ENCODE data around the gene SRSF1. TPM values are rescaled to one million over a fixed set of nuclear protein-coding genes. Genes with fewer than 3 reads are reported as not detected.

Gene SRSF1
- polyA plus RNA-seq, 3 donors, result 51.2 to 72.1 (median 61.6) TPM

DNA sequence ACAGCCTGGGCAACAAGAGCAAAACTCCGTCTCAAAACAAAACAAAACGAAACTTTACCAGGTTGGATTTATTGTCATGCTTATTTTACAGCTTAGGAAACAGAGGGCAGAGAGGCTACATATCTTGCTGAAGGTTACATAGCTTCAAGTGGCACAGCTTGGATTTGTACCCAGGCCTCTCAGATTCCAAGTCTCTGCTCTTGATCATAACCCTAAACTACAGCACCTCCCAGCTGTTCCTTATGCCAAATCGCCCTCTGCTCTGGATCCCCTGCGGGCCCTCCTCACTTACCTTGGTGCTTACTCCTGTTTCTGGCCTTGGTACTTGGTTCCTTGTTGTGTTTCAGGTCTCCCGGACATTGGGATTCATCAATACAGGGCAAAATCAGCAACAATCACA is 40.2 kb downstream of the SRSF1 start:
- Histone ChIP-seq H3K27me3 (ENCODE audit: control insufficient read depth in 2 of 2, insufficient read depth in 2 of 2, low read length in 2 of 2) (no peaks in the 10 kb centered on the region), H2AFZ (ENCODE audit: insufficient read depth, low read depth, low read length, poor library complexity, severe bottlenecking) (no peak overlapping the region), H3K9ac (ENCODE audit: insufficient read depth, low read length, poor library complexity, severe bottlenecking) (no peak overlapping the region), H3K4me1 (ENCODE audit: control insufficient read depth in 1 of 2, insufficient read depth in 2 of 2, low read length in 2 of 2) (no peaks in the 10 kb centered on the region), H3K36me3 (replicated peaks in 1 of 2; ENCODE audit: control insufficient read depth in 1 of 2, insufficient read depth in 2 of 2, low read length in 2 of 2) (peaks cover under 1 to 6% of the 10 kb centered on the region in 2 donors), H3K27ac (ENCODE audit: low read depth in 1 of 2, low read length in 2 of 2) (no peak overlapping the region), H3K9me3 (replicated peaks in 1 of 2; ENCODE audit: control insufficient read depth in 1 of 2, insufficient read depth in 1 of 2, low read length in 2 of 2) (no peaks in the 10 kb centered on the region), H4K20me1 (ENCODE audit: insufficient read depth, low read length) (peaks cover 8% of the 10 kb centered on the region), H3K4me2 (replicated peaks; ENCODE audit: extremely low read depth, low read length, poor library complexity, severe bottlenecking) (no peak overlapping the region), H3K79me2 (ENCODE audit: insufficient read depth, low read length) (no peaks in the 10 kb centered on the region), H3K4me3 (replicated peaks in 1 of 3; ENCODE audit: low read depth in 2 of 3, low read length in 3 of 3) (no peak overlapping the region)
- intact Hi-C loops (cut with micrococcal nuclease), result no loop called here
- no peak for TF ChIP-seq CTCF (IDR thresholded peaks at IDR 0.05)
- Mint-ChIP-seq H3K4me3 (no peak overlapping the region), H3K4me1 (no peaks in the 10 kb centered on the region), H3K27me3 (ENCODE audit: low read depth in 3 of 3) (peaks cover 3 to 6% (median 6%) of the 10 kb centered on the region in 3 donors), H3K27ac (peak overlapping the region in 1 of 7 donors; percentile 9), H3K36me3 (no peaks in the 10 kb centered on the region), H3K9me3 (peaks cover 0 to 1% (median 0%) of the 10 kb centered on the region in 7 donors)
- DNase-seq, result no peak
- 90% methylated on average over 2 of the region's 5 CpGs for WGBS (ENCODE audit: insufficient coverage)

- H3K79me2 ChIP-seq (ENCODE audit: insufficient read depth, low read length), result no peaks in the 10 kb centered on the region
- H3K4me3 Mint-ChIP-seq, result no peak overlapping the region
- H3K36me3 Mint-ChIP-seq, result no peaks in the 10 kb centered on the region
- H3K27ac ChIP-seq (ENCODE audit: low read depth in 1 of 2, low read length in 2 of 2), result no peak overlapping the region
- no peak for DNase-seq
- H2AFZ ChIP-seq (ENCODE audit: insufficient read depth, low read depth, low read length, poor library complexity, severe bottlenecking), result no peak overlapping the region
- no peak overlapping the region for H3K27ac Mint-ChIP-seq
- H3K36me3 ChIP-seq (replicated peaks in 1 of 2; ENCODE audit: control insufficient read depth in 1 of 2, insufficient read depth in 2 of 2, low read length in 2 of 2), result peaks cover 0 to under 1% of the 10 kb centered on the region in 2 donors
- no peak overlapping the region for H3K9ac ChIP-seq (ENCODE audit: insufficient read depth, low read length, poor library complexity, severe bottlenecking)
- peaks cover 0 to 1% (median 0%) of the 10 kb centered on the region in 7 donors for H3K9me3 Mint-ChIP-seq
- no peaks in the 10 kb centered on the region for H3K27me3 ChIP-seq (ENCODE audit: control insufficient read depth in 2 of 2, insufficient read depth in 2 of 2, low read length in 2 of 2)
- H3K4me1 ChIP-seq (ENCODE audit: control insufficient read depth in 1 of 2, insufficient read depth in 2 of 2, low read length in 2 of 2), result no peaks in the 10 kb centered on the region
- intact Hi-C loops (cut with micrococcal nuclease), result no loop called here
- peaks cover 2% of the 10 kb centered on the region for H4K20me1 ChIP-seq (ENCODE audit: insufficient read depth, low read length)
- no peak overlapping the region for H3K4me3 ChIP-seq (replicated peaks in 1 of 3; ENCODE audit: low read depth in 2 of 3, low read length in 3 of 3)
- H3K9me3 ChIP-seq (replicated peaks in 1 of 2; ENCODE audit: control insufficient read depth in 1 of 2, insufficient read depth in 1 of 2, low read length in 2 of 2), result no peaks in the 10 kb centered on the region
- peaks cover 3 to 6% (median 6%) of the 10 kb centered on the region in 3 donors for H3K27me3 Mint-ChIP-seq (ENCODE audit: low read depth in 3 of 3)
- no peak overlapping the region for H3K4me2 ChIP-seq (replicated peaks; ENCODE audit: extremely low read depth, low read length, poor library complexity, severe bottlenecking)
- no peaks in the 10 kb centered on the region for H3K4me1 Mint-ChIP-seq
- TF ChIP-seq CTCF (IDR thresholded peaks at IDR 0.05), result no peak
- WGBS (ENCODE audit: insufficient coverage), result 98% methylated on average over 5 of the region's 5 CpGs
These were observed 40.8 kb downstream of the SRSF1 start for GRCh38 chr17:57966246-57966645.
